HEK293 (cell line): ENCODE data around the gene SAE1.

Source experiments
- BCL11A ChIP-seq: fragments of 450-650 bp; formaldehyde crosslinking; IDR thresholded peaks from 2 replicates; pipeline ENCODE4 v1.5.1; 2016; ENCODE audit warnings: low read depth, missing biosample characterization, missing genetic modification characterization
- BCL11B ChIP-seq: fragments of 450-650 bp; formaldehyde crosslinking; IDR thresholded peaks from 2 replicates; pipeline ENCODE4 v1.5.1; 2016; ENCODE audit warnings: low read depth, missing biosample characterization, missing genetic modification characterization
- EGR2 ChIP-seq: fragments of 450-650 bp; formaldehyde crosslinking; IDR thresholded peaks from 2 replicates; pipeline ENCODE4 v1.5.1; 2016; ENCODE audit warnings: low read depth, missing biosample characterization, missing genetic modification characterization
- KLF9 ChIP-seq: fragments of 450-650 bp; formaldehyde crosslinking; IDR thresholded peaks from 2 replicates; pipeline ENCODE4 v1.5.1; 2016; ENCODE audit warnings: missing biosample characterization, missing genetic modification characterization, low read depth
- PRDM1 ChIP-seq: fragments of 450-650 bp; formaldehyde crosslinking; IDR thresholded peaks from 2 replicates; pipeline ENCODE4; 2016; ENCODE audit warnings: missing biosample characterization, missing genetic modification characterization
- ZBTB1 ChIP-seq: fragments of 450-650 bp; formaldehyde crosslinking; IDR thresholded peaks from 2 replicates; pipeline ENCODE4 v1.5.1; 2016; ENCODE audit warnings: missing biosample characterization, missing genetic modification characterization
- ZBTB49 ChIP-seq: fragments of 450-650 bp; formaldehyde crosslinking; IDR thresholded peaks from 2 replicates; pipeline ENCODE4 v1.5.1; 2016; ENCODE audit warnings: missing biosample characterization, missing genetic modification characterization, low read depth
- ZBTB7A ChIP-seq: fragments of 450-650 bp; formaldehyde crosslinking; IDR thresholded peaks from 2 replicates; pipeline ENCODE4 v1.5.1; 2016; ENCODE audit warnings: low read depth, missing biosample characterization, missing genetic modification characterization
- ZEB2 ChIP-seq: fragments of 450-650 bp; formaldehyde crosslinking; IDR thresholded peaks from 2 replicates; pipeline ENCODE4 v1.5.1; 2016; ENCODE audit warnings: missing biosample characterization, missing genetic modification characterization
- ZFHX2 ChIP-seq: fragments of 450-650 bp; formaldehyde crosslinking; conservative IDR thresholded peaks from 2 replicates; pipeline ENCODE4 v1.5.1; 2016; ENCODE audit warnings: missing biosample characterization, missing genetic modification characterization
- ZNF146 ChIP-seq: fragments of 450-650 bp; formaldehyde crosslinking; IDR thresholded peaks from 2 replicates; pipeline ENCODE4 v1.5.1; 2016; ENCODE audit warnings: missing biosample characterization, missing genetic modification characterization
- ZNF169 ChIP-seq: fragments of 450-650 bp; formaldehyde crosslinking; IDR thresholded peaks from 2 replicates; pipeline ENCODE4 v1.5.1; 2016; ENCODE audit warnings: missing biosample characterization, missing genetic modification characterization
- ZNF23 ChIP-seq: fragments of 450-650 bp; formaldehyde crosslinking; IDR thresholded peaks from 2 replicates; pipeline ENCODE4 v1.5.1; 2016; ENCODE audit warnings: missing biosample characterization, missing genetic modification characterization, borderline replicate concordance
- ZNF266 ChIP-seq: fragments of 450-650 bp; formaldehyde crosslinking; IDR thresholded peaks from 2 replicates; pipeline ENCODE4 v1.5.1; 2016; ENCODE audit warnings: missing biosample characterization, missing genetic modification characterization, low read depth
- ZNF324 ChIP-seq: fragments of 450-650 bp; formaldehyde crosslinking; IDR thresholded peaks from 2 replicates; pipeline ENCODE4 v1.5.1; 2016; ENCODE audit warnings: missing biosample characterization, missing genetic modification characterization
- ZNF350 ChIP-seq: fragments of 450-650 bp; formaldehyde crosslinking; IDR thresholded peaks from 2 replicates; pipeline ENCODE4 v1.5.0; 2017; ENCODE audit warnings: missing biosample characterization, mild to moderate bottlenecking, missing genetic modification characterization
- ZNF391 ChIP-seq: fragments of 450-650 bp; formaldehyde crosslinking; IDR thresholded peaks from 2 replicates; pipeline ENCODE4 v1.5.1; 2016; ENCODE audit warnings: low read depth, missing biosample characterization, missing genetic modification characterization, borderline replicate concordance
- ZNF416 ChIP-seq: fragments of 450-650 bp; formaldehyde crosslinking; IDR thresholded peaks from 2 replicates; pipeline ENCODE4 v1.5.1; 2016; ENCODE audit warnings: missing biosample characterization, missing genetic modification characterization
- ZNF423 ChIP-seq: fragments of 450-650 bp; formaldehyde crosslinking; IDR thresholded peaks from 2 replicates; pipeline ENCODE4 v1.5.1; 2016; ENCODE audit warnings: missing biosample characterization, missing genetic modification characterization
- ZNF449 ChIP-seq: fragments of 450-650 bp; formaldehyde crosslinking; IDR thresholded peaks from 2 replicates; pipeline ENCODE4 v1.5.1; 2017; ENCODE audit warnings: missing biosample characterization, mild to moderate bottlenecking, missing genetic modification characterization, moderate library complexity
- ZNF561 ChIP-seq: fragments of 450-650 bp; IDR thresholded peaks from 2 replicates; pipeline ENCODE4 v1.5.1; 2018; ENCODE audit warnings: missing biosample characterization, missing genetic modification characterization, borderline replicate concordance
- ZNF660 ChIP-seq: fragments of 450-650 bp; IDR thresholded peaks from 2 replicates; pipeline ENCODE4 v1.5.1; 2018; ENCODE audit warnings: missing biosample characterization, mild to moderate bottlenecking, missing genetic modification characterization
- ZNF701 ChIP-seq: fragments of 450-650 bp; formaldehyde crosslinking; IDR thresholded peaks from 2 replicates; pipeline ENCODE4 v1.5.1; 2016; ENCODE audit warnings: missing biosample characterization, missing genetic modification characterization
- ZNF76 ChIP-seq: fragments of 450-650 bp; formaldehyde crosslinking; IDR thresholded peaks from 2 replicates; pipeline ENCODE4; 2016; ENCODE audit warnings: low read depth, missing biosample characterization, missing genetic modification characterization, borderline replicate concordance
- ZNF792 ChIP-seq: fragments of 450-650 bp; formaldehyde crosslinking; IDR thresholded peaks from 2 replicates; pipeline ENCODE4 v1.5.1; 2016; ENCODE audit warnings: missing biosample characterization, missing genetic modification characterization
- ZNF830 ChIP-seq: fragments of 450-650 bp; IDR thresholded peaks from 2 replicates; pipeline ENCODE4 v1.5.0; 2018; ENCODE audit warnings: missing biosample characterization, missing genetic modification characterization, low read depth, mild to moderate bottlenecking, moderate library complexity
- TF ChIP-seq, protein P1 (sequence below): fragments of 450-650 bp; formaldehyde crosslinking; IDR thresholded peaks from 2 replicates; pipeline ENCODE4 v1.5.1; 2016; ENCODE audit warnings: missing biosample characterization, missing genetic modification characterization
- TF ChIP-seq, protein P2 (sequence below): fragments of 450-650 bp; formaldehyde crosslinking; IDR thresholded peaks from 2 replicates; pipeline ENCODE4 v1.5.1; 2016; ENCODE audit warnings: missing biosample characterization, missing genetic modification characterization
- TF ChIP-seq, protein P3 (sequence below): fragments of 450-650 bp; formaldehyde crosslinking; IDR thresholded peaks from 2 replicates; pipeline ENCODE4 v1.5.1; 2017; ENCODE audit warnings: missing biosample characterization, missing genetic modification characterization

Gene SAE1

GRCh38 chr19:47230054-47230920 is 99.7 kb downstream of the SAE1 start (continued):
- TF ChIP-seq ZBTB49 (tag by site-specific recombination) (no peak), ZNF449 (tag by site-specific recombination) (peak; percentile 62), ZNF324 (tag by site-specific recombination) (no peak), ZNF423 (no peak), BCL11A (peak; percentile 79; the same call in 1 of the 2 replicates), ZNF830 (no peak), ZNF391 (tag by site-specific recombination) (peak; percentile 91; the same call in 1 of the 2 replicates), ZNF169 (tag by site-specific recombination) (peak; percentile 84), PRDM1 (no peak), EGR2 (tag by site-specific recombination) (peak; percentile 67), ZNF266 (no peak), KLF9 (tag by site-specific recombination) (peak; percentile 53), ZFHX2 (tag by site-specific recombination) (peak; percentile 54), ZNF146 (tag by site-specific recombination) (0 out of 2 replicates have a peak, but pooled peaks have one; percentile 13), ZNF76 (tag by site-specific recombination) (peak; percentile 14; the same call in 1 of the 2 replicates), ZBTB1 (tag by site-specific recombination) (peak; percentile 90), ZNF350 (no peak), ZNF23 (0 out of 2 replicates have a peak, but pooled peaks have one; percentile 60), ZNF660 (peak; percentile 22; the same call in 1 of the 2 replicates), ZEB2 (tag by site-specific recombination) (peak; percentile 38), ZNF701 (tag by site-specific recombination) (peak; percentile 7; the same call in 1 of the 2 replicates), ZNF792 (0 out of 2 replicates have a peak, but pooled peaks have one; percentile 27), ZNF561 (tag by site-specific recombination) (peak; percentile 52; the same call in 1 of the 2 replicates), ZNF416 (tag by site-specific recombination) (no peak), BCL11B (peak; percentile 50; the same call in 1 of the 2 replicates), ZBTB7A (tag by site-specific recombination) (peak; percentile 90)
- TF ChIP-seq, protein P1, sequence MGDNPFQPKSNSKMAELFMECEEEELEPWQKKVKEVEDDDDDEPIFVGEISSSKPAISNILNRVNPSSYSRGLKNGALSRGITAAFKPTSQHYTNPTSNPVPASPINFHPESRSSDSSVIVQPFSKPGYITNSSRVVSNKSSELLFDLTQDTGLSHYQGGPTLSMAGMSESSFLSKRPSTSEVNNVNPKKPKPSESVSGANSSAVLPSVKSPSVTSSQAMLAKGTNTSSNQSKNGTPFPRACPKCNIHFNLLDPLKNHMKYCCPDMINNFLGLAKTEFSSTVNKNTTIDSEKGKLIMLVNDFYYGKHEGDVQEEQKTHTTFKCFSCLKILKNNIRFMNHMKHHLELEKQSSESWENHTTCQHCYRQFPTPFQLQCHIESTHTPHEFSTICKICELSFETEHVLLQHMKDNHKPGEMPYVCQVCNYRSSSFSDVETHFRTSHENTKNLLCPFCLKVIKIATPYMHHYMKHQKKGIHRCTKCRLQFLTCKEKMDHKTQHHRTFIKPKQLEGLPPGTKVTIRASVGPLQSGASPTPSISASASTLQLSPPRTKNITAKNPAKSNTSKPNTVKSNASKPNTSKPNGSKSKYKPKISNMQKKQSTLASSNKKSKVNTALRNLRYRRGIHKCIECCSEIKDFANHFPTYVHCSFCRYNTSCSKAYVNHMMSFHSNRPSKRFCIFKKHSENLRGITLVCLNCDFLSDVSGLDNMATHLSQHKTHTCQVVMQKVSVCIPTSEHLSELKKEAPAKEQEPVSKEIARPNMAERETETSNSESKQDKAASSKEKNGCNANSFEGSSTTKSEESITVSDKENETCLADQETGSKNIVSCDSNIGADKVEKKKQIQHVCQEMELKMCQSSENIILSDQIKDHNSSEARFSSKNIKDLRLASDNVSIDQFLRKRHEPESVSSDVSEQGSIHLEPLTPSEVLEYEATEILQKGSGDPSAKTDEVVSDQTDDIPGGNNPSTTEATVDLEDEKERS (tag by site-specific recombination) = peak; percentile 72
- TF ChIP-seq, protein P2, sequence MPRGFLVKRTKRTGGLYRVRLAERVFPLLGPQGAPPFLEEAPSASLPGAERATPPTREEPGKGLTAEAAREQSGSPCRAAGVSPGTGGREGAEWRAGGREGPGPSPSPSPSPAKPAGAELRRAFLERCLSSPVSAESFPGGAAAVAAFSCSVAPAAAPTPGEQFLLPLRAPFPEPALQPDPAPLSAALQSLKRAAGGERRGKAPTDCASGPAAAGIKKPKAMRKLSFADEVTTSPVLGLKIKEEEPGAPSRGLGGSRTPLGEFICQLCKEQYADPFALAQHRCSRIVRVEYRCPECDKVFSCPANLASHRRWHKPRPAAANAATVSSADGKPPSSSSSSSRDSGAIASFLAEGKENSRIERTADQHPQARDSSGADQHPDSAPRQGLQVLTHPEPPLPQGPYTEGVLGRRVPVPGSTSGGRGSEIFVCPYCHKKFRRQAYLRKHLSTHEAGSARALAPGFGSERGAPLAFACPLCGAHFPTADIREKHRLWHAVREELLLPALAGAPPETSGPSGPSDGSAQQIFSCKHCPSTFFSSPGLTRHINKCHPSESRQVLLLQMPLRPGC = peak; percentile 82; the same call in 1 of the 2 replicates
- TF ChIP-seq, protein P3, sequence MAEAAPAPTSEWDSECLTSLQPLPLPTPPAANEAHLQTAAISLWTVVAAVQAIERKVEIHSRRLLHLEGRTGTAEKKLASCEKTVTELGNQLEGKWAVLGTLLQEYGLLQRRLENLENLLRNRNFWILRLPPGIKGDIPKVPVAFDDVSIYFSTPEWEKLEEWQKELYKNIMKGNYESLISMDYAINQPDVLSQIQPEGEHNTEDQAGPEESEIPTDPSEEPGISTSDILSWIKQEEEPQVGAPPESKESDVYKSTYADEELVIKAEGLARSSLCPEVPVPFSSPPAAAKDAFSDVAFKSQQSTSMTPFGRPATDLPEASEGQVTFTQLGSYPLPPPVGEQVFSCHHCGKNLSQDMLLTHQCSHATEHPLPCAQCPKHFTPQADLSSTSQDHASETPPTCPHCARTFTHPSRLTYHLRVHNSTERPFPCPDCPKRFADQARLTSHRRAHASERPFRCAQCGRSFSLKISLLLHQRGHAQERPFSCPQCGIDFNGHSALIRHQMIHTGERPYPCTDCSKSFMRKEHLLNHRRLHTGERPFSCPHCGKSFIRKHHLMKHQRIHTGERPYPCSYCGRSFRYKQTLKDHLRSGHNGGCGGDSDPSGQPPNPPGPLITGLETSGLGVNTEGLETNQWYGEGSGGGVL = peak; percentile 68
